Activated T-helper 17 cell treated with anti-CD3 and anti-CD28 coated beads, Interleukin-2, amount 50 U/mL, for 72 hours (primary cell): ENCODE results near the gene ZNF71. TPM values are rescaled to one million over a fixed set of nuclear protein-coding genes. Genes with fewer than 3 reads are reported as not detected.
"Not testable (repeated sequence)": the region's sequence is repeated elsewhere in the genome, so short reads cannot be mapped to it uniquely, and the experiment has no call there.

Source experiments
- ATAC-seq: fragments of 150-1000 bp; cut with Tn5 transposase; replicated peaks from 2 replicates; pipeline ENCODE4 v1.10.0; 2021; ENCODE audit warnings: mild to moderate bottlenecking, moderate library complexity
- H3K27ac Mint-ChIP-seq: one replicate; pipeline ENCODE4 v1.8.0; 2022; ENCODE audit warnings: mixed read lengths
- H3K27me3 Mint-ChIP-seq: one replicate; pipeline ENCODE4 v1.8.0; 2022; ENCODE audit warnings: mixed read lengths
- H3K36me3 Mint-ChIP-seq: one replicate; pipeline ENCODE4 v1.8.0; 2022; ENCODE audit warnings: low read depth, mild to moderate bottlenecking, mixed read lengths
- H3K4me1 Mint-ChIP-seq: one replicate; pipeline ENCODE4 v1.8.0; 2022; ENCODE audit warnings: mixed read lengths
- H3K4me3 Mint-ChIP-seq: one replicate; pipeline ENCODE4 v1.8.0; 2022; ENCODE audit warnings: mild to moderate bottlenecking, mixed read lengths
- H3K9me3 Mint-ChIP-seq: one replicate; pipeline ENCODE4 v1.8.0; 2022; ENCODE audit warnings: mixed read lengths
- total RNA-seq, 2 donors: library from RNA; stranded (reverse); gene quantifications; one replicate each; pipeline ENCODE4 v1.2.3, GENCODE V29; 2022

ZNF71 gene
- total RNA-seq, 2 donors from 2014 or later = 4.3 to 4.8 TPM

DNA sequence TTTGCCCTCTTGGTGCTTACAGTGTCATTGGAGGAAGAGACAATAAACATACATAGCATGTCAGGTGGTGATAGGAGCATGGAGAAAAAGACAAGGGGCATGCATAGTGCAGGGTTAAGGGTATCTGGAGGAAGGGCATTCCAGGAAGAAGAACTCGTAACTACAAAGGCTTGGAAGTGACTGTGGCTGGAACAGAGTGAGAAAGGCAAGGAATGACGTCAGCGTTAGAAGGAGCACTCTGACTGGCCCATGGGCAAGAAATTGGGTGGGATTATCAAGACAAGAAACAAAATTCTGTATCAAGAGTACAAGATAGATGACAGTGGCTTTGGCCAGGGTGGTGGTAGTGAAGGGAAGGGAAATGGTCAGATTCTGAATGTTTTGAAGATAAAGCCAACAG is 59.0 kb downstream of the ZNF71 start:
- Mint-ChIP-seq H3K27ac (no peak overlapping the region), H3K9me3 (peaks cover 32% of the 10 kb centered on the region), H3K27me3 (peaks cover 2% of the 10 kb centered on the region), H3K36me3 (no peaks in the 10 kb centered on the region), H3K4me1 (no peaks in the 10 kb centered on the region), H3K4me3 (no peak overlapping the region)
- ATAC-seq = no peak

DNA sequence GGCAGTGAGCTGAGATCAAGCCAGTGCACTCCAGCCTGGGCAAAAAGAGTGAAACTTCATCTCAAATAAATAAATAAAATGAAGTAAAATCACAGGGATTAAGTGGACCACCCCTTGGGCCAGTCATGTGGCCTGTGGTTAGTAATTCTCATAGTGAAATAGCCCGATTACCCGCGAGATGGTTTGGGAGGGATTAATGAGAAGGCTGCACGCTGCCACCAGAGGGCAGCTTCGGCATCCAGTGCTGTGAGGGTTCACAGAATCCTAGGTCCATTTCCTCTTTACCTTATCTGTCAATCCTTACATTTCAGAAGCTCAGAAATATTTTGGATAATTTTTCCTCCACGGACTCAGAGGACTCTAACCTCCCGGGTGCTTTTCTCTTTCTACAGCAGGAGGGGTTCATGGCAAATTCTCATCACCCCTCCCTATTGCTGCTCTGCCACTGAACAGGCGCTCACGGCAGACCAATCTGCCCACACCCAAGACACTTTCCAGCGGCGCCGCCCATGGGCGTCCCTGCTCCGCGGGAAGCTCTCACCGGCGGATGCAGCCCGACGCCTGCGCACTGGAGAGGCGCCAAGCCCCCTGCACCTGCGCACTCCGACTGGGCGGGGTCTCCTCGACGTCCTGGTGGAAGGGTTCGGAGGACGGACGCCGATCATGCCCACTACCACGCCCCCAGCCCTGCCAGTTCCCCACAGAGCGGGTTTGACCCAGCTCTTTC is 65.4 kb downstream of the ZNF71 start:
- Mint-ChIP-seq H3K27ac (no peak overlapping the region), H3K4me1 (no peaks in the 10 kb centered on the region), H3K36me3 (peaks cover 16% of the 10 kb centered on the region), H3K4me3 (no peak overlapping the region), H3K9me3 (peaks cover 11% of the 10 kb centered on the region), H3K27me3 (no peaks in the 10 kb centered on the region)
- ATAC-seq = no peak

DNA sequence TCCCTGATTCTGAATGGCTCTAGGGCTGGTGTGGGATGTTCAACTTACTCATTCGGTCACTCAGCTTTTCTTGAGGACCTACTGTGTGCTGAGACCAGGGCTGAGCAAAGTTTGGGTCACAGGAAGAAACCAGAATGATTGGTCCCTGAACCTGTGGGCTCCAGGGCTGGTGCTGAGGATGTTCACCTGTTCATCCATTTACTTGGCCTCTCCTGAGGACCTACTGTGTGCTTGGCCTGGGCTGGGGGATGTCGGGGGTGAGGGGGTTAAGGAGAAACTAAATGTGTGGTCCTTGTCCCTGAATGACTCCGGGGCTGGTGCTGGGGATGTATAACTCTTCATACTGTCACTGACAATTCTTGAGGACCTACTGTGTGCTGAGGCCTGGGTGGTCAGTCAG is 66.1 kb downstream of the ZNF71 start:
- H3K27me3 Mint-ChIP-seq = no peaks in the 10 kb centered on the region
- peaks cover 16% of the 10 kb centered on the region for H3K36me3 Mint-ChIP-seq
- H3K9me3 Mint-ChIP-seq = peaks cover 10% of the 10 kb centered on the region
- no peak for ATAC-seq
- H3K4me3 Mint-ChIP-seq = no peak overlapping the region
- no peak overlapping the region for H3K27ac Mint-ChIP-seq
- H3K4me1 Mint-ChIP-seq = no peaks in the 10 kb centered on the region

DNA sequence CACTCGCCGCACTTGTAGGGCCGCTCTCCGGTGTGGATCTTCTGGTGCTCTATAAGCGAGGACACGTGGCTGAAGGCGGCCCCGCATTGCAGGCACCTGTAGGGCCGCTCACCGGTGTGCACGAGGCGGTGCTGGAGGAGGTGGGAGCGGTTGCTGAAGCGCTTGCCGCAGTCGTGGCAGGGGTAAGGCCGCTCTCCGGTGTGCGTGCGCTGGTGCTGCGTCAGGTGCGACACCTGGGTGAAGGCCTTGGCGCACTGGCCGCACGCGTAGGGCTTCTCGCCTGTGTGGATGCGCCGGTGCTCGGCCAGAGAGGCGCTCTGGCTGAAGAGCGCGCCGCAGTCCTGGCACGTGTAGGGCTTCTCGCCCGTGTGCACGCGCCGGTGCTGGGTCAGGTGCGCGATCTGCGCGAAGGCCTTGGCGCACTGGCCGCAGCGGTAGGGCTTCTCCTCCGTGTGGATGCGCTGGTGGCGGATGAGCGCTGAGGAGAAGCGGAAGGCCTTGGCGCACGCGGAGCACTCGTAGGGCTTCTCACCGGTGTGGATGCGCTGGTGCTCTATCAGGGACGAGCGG is 68.9 kb downstream of the ZNF71 start:
- no peak overlapping the region for H3K27ac Mint-ChIP-seq
- H3K27me3 Mint-ChIP-seq = no peaks in the 10 kb centered on the region
- no peak overlapping the region for H3K4me3 Mint-ChIP-seq
- no peak for ATAC-seq
- H3K9me3 Mint-ChIP-seq = peaks cover 3% of the 10 kb centered on the region
- H3K4me1 Mint-ChIP-seq = no peaks in the 10 kb centered on the region
- peaks cover 19% of the 10 kb centered on the region for H3K36me3 Mint-ChIP-seq

DNA sequence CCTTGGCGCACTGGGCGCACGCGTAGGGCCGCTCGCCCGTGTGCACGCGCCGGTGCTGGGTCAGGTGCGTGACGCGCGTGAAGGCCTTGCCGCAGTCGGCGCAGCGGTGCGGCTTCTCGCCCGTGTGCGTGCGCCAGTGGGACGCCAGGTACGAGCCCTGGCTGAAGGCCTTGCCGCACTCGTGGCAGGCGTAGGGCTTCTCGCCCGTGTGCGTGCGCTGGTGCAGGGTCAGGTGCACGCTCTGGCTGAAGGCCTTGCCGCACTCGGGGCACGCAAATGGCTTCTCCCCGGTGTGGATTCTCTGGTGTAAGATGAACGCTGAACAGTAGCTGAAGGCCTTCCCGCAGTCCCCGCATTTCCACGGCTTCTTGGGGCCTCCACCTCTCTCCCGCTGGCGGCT is 69.4 kb downstream of the ZNF71 start:
- no peak for ATAC-seq
- Mint-ChIP-seq H3K27ac (no peak overlapping the region), H3K27me3 (no peaks in the 10 kb centered on the region), H3K36me3 (peaks cover 21% of the 10 kb centered on the region), H3K9me3 (no peaks in the 10 kb centered on the region), H3K4me1 (no peaks in the 10 kb centered on the region), H3K4me3 (no peak overlapping the region)

DNA sequence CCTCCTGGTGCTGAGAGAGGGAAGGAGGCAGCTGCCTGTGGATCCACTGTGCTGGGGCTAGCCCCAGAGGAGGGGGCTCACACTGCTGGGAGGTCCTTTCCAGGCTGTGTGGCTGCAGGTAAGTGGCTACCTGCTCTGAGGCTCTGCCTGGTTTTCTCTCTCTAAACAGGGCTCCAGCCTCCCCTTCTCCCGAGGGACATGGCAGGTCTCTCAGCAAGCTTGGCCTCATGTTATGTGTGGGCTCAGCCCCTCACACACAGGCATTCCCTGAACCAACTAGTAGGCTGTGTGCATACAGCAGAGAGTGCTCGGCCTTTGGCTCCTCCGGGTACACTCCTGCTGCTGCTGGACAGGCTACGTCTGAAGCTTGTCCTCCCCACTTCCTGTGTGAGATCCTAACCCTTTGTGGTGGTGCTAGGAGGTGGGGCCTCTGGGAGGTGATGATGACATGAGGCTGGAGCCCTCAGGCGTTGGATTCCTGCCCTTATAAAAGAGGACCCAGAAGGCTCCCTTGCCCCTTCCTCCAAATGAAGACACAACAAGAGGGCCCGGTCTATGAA is 72.3 kb downstream of the ZNF71 start:
- Mint-ChIP-seq H3K9me3 (no peaks in the 10 kb centered on the region), H3K4me1 (peaks cover 7% of the 10 kb centered on the region), H3K27ac (no peak overlapping the region), H3K27me3 (no peaks in the 10 kb centered on the region), H3K36me3 (peaks cover 21% of the 10 kb centered on the region), H3K4me3 (no peak overlapping the region)
- ATAC-seq = no peak

DNA sequence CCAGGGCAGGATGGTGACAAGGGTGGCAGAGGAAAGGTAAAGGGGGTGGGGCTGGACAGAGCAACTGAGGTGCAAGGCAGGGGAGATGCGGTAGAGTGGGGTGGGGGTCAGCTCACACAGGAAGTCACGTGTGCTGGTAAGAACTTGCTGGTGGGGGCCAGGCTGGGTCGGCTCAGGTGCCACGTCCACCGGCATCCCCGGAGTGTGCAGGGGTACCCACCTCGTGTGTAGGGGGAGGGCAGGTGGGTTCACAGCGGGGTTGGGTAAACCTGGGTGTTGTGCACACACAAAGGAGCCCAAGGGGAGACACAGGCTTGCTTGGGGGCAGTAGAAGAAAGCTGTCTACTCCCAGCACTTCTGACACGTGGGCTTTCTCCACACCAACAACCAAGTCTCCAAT is 73.6 kb downstream of the ZNF71 start:
- no peak for ATAC-seq
- H3K4me3 Mint-ChIP-seq = no peak overlapping the region
- peaks cover 16% of the 10 kb centered on the region for H3K36me3 Mint-ChIP-seq
- no peak overlapping the region for H3K27ac Mint-ChIP-seq
- peaks cover 7% of the 10 kb centered on the region for H3K4me1 Mint-ChIP-seq
- no peaks in the 10 kb centered on the region for H3K9me3 Mint-ChIP-seq
- no peaks in the 10 kb centered on the region for H3K27me3 Mint-ChIP-seq

DNA sequence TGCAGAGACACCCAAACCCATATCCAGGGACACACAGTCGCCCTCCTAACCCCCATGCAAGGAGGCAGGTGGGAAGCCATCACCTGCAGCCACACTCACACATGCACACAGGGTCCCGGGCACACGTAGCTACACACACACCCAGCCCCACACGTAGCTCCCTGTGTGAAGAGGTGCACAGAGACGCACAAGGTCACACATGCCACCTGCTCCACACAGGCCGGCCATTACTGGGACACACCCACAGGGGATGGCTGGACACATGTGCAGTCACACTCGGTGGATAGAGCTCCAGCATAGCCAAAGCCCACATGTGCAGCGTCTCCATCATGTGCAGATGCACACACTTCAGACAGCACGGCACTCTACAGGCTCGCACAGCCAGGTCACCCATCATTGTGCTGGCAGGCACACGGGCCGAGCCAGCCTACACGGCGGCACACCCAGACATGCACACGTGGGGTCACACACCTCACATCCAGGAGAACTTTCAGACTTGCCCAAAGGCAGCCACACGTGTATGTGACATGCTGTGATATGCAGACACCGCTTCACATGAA is 75.4 kb downstream of the ZNF71 start:
- Mint-ChIP-seq H3K27ac (no peak overlapping the region), H3K36me3 (peaks cover 5% of the 10 kb centered on the region), H3K4me1 (peaks cover 7% of the 10 kb centered on the region), H3K9me3 (no peaks in the 10 kb centered on the region), H3K27me3 (no peaks in the 10 kb centered on the region), H3K4me3 (peak overlapping the region; percentile 90)
- ATAC-seq = no peak

DNA sequence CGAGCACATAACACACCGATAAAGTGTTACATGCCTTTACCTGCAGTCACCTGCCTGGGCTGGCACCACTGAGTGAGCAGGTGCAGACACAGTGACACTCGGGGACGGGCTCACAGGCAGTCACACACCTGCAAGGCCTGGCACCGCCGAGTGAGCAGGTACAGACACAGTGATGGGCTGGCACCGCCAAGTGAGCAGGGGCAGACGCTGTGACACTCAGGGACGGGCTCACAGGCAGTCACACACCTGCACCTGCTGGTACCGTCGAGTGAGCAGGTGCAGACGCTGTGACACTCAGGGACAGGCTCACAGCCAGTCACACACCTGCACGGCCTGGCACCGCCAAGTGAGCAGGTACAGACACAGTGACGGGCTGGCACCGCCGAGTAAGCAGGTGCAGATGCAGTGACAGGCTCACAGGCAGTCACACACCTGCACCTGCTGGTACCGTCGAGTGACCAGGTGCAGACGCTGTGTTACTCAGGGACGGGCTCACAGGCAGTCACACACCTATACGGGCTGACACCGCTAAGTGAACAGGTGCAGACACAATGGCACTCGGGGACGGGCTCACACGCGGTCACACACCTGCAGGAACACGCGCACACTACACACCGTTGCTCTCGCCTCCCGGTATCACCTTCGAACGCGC is 76.0 kb downstream of the ZNF71 start:
- H3K4me3 Mint-ChIP-seq = peak overlapping the region; percentile 90
- H3K27me3 Mint-ChIP-seq = no peaks in the 10 kb centered on the region
- H3K36me3 Mint-ChIP-seq = peaks cover 5% of the 10 kb centered on the region
- peak overlapping the region; percentile 84 for H3K27ac Mint-ChIP-seq
- H3K4me1 Mint-ChIP-seq = peaks cover 7% of the 10 kb centered on the region
- ATAC-seq = peak; percentile 46
- H3K9me3 Mint-ChIP-seq = no peaks in the 10 kb centered on the region

DNA sequence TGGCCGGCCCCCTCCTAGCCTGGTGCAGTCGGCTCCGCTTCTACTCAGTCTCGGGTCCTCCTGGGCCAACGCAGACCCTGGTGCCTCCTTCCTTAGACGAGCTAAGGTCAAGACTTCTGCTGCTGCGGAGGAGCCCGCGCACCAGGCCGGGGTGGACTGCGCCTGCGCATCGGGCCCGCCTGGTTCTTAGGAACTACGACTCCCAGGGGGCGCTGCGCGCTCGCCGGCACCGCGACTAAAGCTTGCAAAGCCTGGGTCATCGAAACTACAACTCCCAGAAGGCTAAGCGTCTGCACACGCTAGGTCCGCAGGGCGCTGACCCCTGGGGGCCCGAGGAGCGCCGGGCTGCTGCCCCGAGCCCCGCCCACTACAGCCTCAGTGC is 76.5 kb downstream of the ZNF71 start, which contains the start of gene ZNF835:
ZNF835 (minus strand) TSS at position 145 of the 382 bp plus-strand sequence. CDS start 6,559 bp downstream, outside the sequence.
- Mint-ChIP-seq H3K9me3 (no peaks in the 10 kb centered on the region), H3K36me3 (peaks cover 5% of the 10 kb centered on the region), H3K4me1 (peaks cover 7% of the 10 kb centered on the region), H3K27me3 (no peaks in the 10 kb centered on the region), H3K4me3 (peak within 1 kb of the TSS; percentile 90), H3K27ac (peak within 1 kb of the TSS; percentile 84)
- ATAC-seq = peak; percentile 98

DNA sequence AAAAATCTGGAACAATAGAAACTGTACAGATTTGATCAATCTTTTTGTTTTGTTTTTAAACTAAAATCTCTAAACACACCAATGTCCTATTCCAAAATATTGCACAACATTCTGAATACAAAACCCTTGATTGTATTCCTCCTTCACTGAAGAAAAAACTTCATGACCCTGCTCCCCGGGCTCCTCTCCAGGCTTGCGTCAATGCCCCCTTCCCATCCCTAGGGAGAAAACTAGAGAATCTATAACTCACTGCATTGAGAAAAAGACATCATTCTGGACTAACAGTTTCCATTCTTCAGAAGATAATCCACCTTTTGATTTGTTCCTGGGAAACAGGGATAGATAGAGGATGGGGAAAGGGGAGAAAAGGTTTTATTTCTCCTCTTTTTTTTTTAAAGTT is 77.5 kb downstream of the ZNF71 start:
- not testable (repeated sequence) for H3K9me3 Mint-ChIP-seq, H3K4me1 Mint-ChIP-seq, ATAC-seq, H3K27ac Mint-ChIP-seq, H3K36me3 Mint-ChIP-seq, H3K27me3 Mint-ChIP-seq, H3K4me3 Mint-ChIP-seq

Other genes with a start within 250 kb of the ZNF71 start
- gene ZNF582, start 201.8 kb upstream of the ZNF71 start, total RNA-seq = 1 to 10 TPM; 1.1 to 1.9 TPM
- gene ZNF583, start 191.0 kb upstream of the ZNF71 start, total RNA-seq = 1 to 10 TPM; 3.6 to 3.8 TPM
- gene ZNF667, start 118.0 kb upstream of the ZNF71 start, total RNA-seq = 1 to 10 TPM in 1 of 2 donors, not detected in 1; 1.6 TPM
- 1 to 10 TPM in 1 of 2 donors, under 1 TPM in 1; 0.91 to 1.2 TPM for gene ZNF471, start 87.4 kb upstream of the ZNF71 start, total RNA-seq
- 1 to 10 TPM; 2.9 to 5.5 TPM for gene ZFP28, start 56.4 kb upstream of the ZNF71 start, total RNA-seq
- gene ZNF470, start 27.8 kb upstream of the ZNF71 start, total RNA-seq = 1 to 10 TPM; 3.1 to 6.9 TPM
- gene SMIM17, start 47.9 kb downstream of the ZNF71 start, total RNA-seq = not detected
- gene ZNF835, start 76.5 kb downstream of the ZNF71 start, total RNA-seq = 1 to 10 TPM; 1.3 to 2.5 TPM
- gene PEG3, start 245.4 kb downstream of the ZNF71 start, total RNA-seq = under 1 TPM in 1 of 2 donors, not detected in 1; 0.04 TPM
- gene ZIM2, start 245.4 kb downstream of the ZNF71 start, total RNA-seq = not detected